ENCODE measurements around the gene ZNF641.
"Not testable (repeated sequence)": the region's sequence is repeated elsewhere in the genome, so short reads cannot be mapped to it uniquely, and the experiment has no call there.

The ZNF641 gene

DNA sequence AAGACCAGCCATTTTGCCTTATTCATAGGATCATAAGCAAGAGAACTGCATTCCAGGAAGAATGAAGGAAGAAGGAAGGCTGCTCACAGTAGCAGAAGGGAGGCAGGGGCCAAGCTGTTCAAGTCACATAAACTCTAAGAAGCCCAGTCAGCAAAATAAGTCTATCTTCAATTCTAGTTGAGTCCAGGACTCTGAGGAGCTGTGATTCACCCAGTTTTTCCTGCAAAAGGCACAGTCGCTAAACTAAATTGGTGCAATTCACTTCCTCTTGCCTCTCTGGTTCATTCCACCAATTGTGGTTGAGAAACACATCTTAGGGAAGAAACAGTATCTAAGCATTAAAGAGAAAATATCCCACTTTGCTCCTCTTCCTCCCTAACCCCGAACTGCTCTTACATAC, 9.8 kb downstream of the ZNF641 start:
- DNase-seq: no peak
- no peaks in the 10 kb centered on the region for H3K9me3 Mint-ChIP-seq

DNA sequence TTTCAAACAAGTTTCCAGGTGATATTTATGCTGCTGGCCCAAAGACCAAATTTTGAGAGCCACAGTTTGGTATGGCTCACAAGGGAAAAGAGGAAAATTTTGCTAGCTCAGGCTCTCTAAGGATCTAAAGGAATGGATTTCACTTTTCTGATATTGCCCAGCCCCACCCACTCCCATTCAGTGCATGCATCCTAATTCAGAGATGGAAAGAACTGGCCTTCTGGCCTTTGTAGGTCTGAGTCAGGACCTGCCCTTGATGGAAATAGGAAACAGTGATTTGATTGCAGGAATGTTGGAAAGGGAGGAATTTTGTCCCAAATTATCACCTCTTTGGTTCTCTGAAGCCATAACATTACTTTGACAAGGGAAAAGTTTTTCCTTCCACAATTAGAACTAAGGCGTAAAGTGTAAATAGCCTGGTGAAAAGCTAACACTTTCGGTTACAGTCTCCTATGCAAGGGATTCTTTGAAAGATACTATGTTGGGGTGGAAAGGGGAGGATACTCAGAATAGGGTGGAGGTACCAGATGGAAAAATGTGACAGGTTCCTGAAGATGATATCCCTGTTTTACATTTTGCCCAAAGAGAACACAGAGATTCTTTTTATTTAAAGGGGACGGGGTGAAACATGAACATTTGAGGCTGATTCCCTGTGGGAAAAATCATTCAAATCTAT, 11.1 kb downstream of the ZNF641 start:
- no peaks in the 10 kb centered on the region for H3K4me1 Mint-ChIP-seq
- H3K27me3 Mint-ChIP-seq (ENCODE audit: low read depth, poor library complexity): peaks cover 7% of the 10 kb centered on the region
- no peak overlapping the region for H3K4me3 Mint-ChIP-seq
- H3K9me3 Mint-ChIP-seq: no peaks in the 10 kb centered on the region
- no peak for DNase-seq
- TF ChIP-seq, protein P1, sequence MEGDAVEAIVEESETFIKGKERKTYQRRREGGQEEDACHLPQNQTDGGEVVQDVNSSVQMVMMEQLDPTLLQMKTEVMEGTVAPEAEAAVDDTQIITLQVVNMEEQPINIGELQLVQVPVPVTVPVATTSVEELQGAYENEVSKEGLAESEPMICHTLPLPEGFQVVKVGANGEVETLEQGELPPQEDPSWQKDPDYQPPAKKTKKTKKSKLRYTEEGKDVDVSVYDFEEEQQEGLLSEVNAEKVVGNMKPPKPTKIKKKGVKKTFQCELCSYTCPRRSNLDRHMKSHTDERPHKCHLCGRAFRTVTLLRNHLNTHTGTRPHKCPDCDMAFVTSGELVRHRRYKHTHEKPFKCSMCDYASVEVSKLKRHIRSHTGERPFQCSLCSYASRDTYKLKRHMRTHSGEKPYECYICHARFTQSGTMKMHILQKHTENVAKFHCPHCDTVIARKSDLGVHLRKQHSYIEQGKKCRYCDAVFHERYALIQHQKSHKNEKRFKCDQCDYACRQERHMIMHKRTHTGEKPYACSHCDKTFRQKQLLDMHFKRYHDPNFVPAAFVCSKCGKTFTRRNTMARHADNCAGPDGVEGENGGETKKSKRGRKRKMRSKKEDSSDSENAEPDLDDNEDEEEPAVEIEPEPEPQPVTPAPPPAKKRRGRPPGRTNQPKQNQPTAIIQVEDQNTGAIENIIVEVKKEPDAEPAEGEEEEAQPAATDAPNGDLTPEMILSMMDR (IDR thresholded peaks at IDR 0.05): no peak
- peaks cover 39% of the 10 kb centered on the region for H3K36me3 Mint-ChIP-seq (ENCODE audit: low read depth)
- H3K27ac Mint-ChIP-seq: peak overlapping the region; percentile 62

More for the DNA sequence above, 9.8 kb downstream of the ZNF641 start:
- TF ChIP-seq, protein P1 (IDR thresholded peaks at IDR 0.05): no peak
- no peak overlapping the region for H3K27ac Mint-ChIP-seq
- no peaks in the 10 kb centered on the region for H3K4me1 Mint-ChIP-seq
- no peak overlapping the region for H3K4me3 Mint-ChIP-seq
- H3K27me3 Mint-ChIP-seq (ENCODE audit: low read depth, poor library complexity): peaks cover 7% of the 10 kb centered on the region
- H3K36me3 Mint-ChIP-seq (ENCODE audit: low read depth): peaks cover 51% of the 10 kb centered on the region

DNA sequence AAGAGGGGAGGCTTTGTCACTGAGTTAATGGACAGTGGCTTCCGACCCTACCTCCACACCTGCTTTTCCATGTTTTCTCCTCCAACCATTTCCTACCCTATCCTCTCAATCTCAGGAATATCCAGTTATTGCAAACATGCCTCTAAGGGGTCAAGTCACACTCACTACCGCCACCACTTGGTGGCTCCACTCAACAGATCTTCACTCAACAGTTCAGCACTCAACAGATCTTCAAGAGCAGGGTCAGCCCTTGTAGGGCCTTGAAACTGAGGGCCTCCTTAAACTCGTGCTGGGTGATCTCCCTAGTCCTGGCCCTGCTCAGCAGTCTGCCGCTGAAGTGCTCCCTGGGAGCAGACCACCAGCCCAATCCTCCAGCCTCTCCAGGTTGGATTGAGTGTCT, 14.2 kb downstream of the ZNF641 start:
- no peak overlapping the region for H3K4me3 Mint-ChIP-seq
- H3K36me3 Mint-ChIP-seq (ENCODE audit: low read depth): peaks cover 19% of the 10 kb centered on the region
- H3K27me3 Mint-ChIP-seq (ENCODE audit: low read depth, poor library complexity): peaks cover 7% of the 10 kb centered on the region
- H3K4me1 Mint-ChIP-seq: no peaks in the 10 kb centered on the region
- H3K9me3 Mint-ChIP-seq: no peaks in the 10 kb centered on the region
- no peak overlapping the region for H3K27ac Mint-ChIP-seq
- DNase-seq: no peak
- TF ChIP-seq, protein P1 (IDR thresholded peaks at IDR 0.05): no peak

DNA sequence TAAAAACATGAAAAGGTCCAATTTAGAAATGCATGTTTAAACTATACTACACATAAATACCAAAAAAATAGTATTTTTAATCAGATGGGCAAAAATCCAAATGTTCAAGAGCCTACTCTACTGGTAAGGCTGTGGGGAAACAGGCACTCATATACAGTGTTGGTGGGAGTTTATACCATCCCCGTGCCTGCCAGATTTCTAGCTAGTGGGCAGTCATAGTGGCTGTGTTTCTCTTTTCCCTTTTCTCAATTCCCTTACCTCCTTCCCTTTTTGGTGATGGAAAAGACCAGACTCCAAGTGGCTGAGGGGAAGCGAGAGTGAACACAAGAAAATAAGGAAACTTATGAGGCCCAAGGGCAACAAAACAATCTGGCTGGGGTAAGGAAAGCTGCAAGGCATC, 14.7 kb downstream of the ZNF641 start:
- peaks cover 17% of the 10 kb centered on the region for H3K36me3 Mint-ChIP-seq (ENCODE audit: low read depth)
- H3K27me3 Mint-ChIP-seq (ENCODE audit: low read depth, poor library complexity): peaks cover 7% of the 10 kb centered on the region
- no peaks in the 10 kb centered on the region for H3K9me3 Mint-ChIP-seq
- DNase-seq: no peak
- no peaks in the 10 kb centered on the region for H3K4me1 Mint-ChIP-seq
- TF ChIP-seq, protein P1 (IDR thresholded peaks at IDR 0.05): no peak
- H3K27ac Mint-ChIP-seq: no peak overlapping the region
- H3K4me3 Mint-ChIP-seq: no peak overlapping the region

DNA sequence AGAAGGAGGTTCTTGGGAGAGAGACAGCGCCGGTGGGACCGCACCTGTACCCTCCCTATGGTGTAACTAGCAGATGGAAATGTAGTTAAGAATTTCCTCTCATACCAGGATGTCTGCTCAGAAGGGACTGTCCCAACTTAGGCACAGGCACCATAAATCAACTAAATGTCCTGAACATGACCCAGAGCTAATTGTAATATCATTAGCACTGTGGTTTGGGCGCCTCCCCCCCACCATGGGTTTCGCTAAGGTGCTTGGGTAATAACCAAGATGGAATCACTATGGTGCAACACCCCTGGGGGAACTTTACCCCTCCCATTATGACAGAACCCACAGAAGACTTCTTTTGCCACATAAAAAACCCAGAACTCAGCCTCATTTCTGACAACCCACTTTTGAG, 15.9 kb downstream of the ZNF641 start:
- no peak overlapping the region for H3K27ac Mint-ChIP-seq
- H3K9me3 Mint-ChIP-seq: no peaks in the 10 kb centered on the region
- TF ChIP-seq, protein P1 (IDR thresholded peaks at IDR 0.05): no peak
- peaks cover 7% of the 10 kb centered on the region for H3K27me3 Mint-ChIP-seq (ENCODE audit: low read depth, poor library complexity)
- H3K4me1 Mint-ChIP-seq: no peaks in the 10 kb centered on the region
- DNase-seq: no peak
- H3K36me3 Mint-ChIP-seq (ENCODE audit: low read depth): peaks cover 9% of the 10 kb centered on the region
- H3K4me3 Mint-ChIP-seq: no peak overlapping the region

DNA sequence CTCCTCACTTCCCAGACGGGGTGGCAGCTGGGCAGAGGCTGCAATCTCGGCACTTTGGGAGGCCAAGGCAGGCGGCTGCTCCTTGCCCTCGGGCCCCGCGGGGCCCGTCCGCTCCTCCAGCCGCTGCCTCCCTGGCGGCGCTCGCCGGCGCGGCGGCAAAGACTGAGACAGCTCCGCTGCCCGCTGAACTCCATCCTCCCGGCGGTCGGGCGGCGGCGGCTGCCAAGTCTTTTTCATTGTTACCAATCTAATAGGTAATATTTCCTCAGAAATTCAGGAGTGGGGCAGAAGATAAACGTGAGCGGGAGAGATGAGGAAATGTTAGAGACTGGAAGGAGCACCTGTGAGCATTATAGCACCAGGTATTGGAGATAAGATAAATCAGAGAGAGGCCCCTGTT, 17.0 kb downstream of the ZNF641 start:
- H3K4me1 Mint-ChIP-seq; H3K27ac Mint-ChIP-seq; H3K4me3 Mint-ChIP-seq; DNase-seq; H3K9me3 Mint-ChIP-seq; H3K27me3 Mint-ChIP-seq (ENCODE audit: low read depth, poor library complexity); H3K36me3 Mint-ChIP-seq (ENCODE audit: low read depth): not testable (repeated sequence)
